ENCODE measurements around the gene HSF4.

The HSF4 gene

DNA sequence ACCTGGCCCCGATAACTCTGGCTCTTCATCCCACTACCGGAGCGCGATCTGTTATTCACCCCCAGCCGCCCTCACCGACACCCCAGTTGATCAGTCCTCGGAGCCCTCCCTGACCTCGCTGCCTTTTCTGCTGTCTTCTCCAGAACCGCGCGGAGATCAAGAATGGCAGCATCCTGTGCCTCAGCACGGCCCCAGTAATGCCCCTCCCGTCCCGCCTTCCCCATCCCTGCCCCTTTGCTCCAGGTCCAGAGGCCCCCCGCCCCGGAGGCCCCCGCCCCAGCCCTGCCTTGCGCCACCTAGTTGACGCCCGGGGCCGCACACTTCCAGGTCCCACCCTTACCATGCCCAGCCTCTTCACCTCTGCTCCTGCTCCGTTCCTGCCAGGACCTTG lies 35.3 kb downstream of the HSF4 start:
- no peak overlapping the region for H3K27ac ChIP-seq (replicated peaks)
- TF ChIP-seq GABPA (IDR thresholded peaks at IDR 0.05; ENCODE audit: low read depth) (no peak), SPI1 (IDR thresholded peaks at IDR 0.05; ENCODE audit: borderline replicate concordance, low read depth) (no peak), POLR2AphosphoS5 (IDR thresholded peaks at IDR 0.05; ENCODE audit: low read depth) (no peak)
- TF ChIP-seq, protein P1, sequence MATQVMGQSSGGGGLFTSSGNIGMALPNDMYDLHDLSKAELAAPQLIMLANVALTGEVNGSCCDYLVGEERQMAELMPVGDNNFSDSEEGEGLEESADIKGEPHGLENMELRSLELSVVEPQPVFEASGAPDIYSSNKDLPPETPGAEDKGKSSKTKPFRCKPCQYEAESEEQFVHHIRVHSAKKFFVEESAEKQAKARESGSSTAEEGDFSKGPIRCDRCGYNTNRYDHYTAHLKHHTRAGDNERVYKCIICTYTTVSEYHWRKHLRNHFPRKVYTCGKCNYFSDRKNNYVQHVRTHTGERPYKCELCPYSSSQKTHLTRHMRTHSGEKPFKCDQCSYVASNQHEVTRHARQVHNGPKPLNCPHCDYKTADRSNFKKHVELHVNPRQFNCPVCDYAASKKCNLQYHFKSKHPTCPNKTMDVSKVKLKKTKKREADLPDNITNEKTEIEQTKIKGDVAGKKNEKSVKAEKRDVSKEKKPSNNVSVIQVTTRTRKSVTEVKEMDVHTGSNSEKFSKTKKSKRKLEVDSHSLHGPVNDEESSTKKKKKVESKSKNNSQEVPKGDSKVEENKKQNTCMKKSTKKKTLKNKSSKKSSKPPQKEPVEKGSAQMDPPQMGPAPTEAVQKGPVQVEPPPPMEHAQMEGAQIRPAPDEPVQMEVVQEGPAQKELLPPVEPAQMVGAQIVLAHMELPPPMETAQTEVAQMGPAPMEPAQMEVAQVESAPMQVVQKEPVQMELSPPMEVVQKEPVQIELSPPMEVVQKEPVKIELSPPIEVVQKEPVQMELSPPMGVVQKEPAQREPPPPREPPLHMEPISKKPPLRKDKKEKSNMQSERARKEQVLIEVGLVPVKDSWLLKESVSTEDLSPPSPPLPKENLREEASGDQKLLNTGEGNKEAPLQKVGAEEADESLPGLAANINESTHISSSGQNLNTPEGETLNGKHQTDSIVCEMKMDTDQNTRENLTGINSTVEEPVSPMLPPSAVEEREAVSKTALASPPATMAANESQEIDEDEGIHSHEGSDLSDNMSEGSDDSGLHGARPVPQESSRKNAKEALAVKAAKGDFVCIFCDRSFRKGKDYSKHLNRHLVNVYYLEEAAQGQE (IDR thresholded peaks at IDR 0.05; ENCODE audit: insufficient replicate concordance, low read depth): no peak
- TF ChIP-seq, protein P2, sequence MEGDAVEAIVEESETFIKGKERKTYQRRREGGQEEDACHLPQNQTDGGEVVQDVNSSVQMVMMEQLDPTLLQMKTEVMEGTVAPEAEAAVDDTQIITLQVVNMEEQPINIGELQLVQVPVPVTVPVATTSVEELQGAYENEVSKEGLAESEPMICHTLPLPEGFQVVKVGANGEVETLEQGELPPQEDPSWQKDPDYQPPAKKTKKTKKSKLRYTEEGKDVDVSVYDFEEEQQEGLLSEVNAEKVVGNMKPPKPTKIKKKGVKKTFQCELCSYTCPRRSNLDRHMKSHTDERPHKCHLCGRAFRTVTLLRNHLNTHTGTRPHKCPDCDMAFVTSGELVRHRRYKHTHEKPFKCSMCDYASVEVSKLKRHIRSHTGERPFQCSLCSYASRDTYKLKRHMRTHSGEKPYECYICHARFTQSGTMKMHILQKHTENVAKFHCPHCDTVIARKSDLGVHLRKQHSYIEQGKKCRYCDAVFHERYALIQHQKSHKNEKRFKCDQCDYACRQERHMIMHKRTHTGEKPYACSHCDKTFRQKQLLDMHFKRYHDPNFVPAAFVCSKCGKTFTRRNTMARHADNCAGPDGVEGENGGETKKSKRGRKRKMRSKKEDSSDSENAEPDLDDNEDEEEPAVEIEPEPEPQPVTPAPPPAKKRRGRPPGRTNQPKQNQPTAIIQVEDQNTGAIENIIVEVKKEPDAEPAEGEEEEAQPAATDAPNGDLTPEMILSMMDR (IDR thresholded peaks at IDR 0.05; ENCODE audit: insufficient read depth, low read length): no peak
- no peak overlapping the region for H3K4me3 ChIP-seq (replicated peaks; ENCODE audit: insufficient read depth, low read length)
- no peaks in the 10 kb centered on the region for H3K27me3 ChIP-seq (ENCODE audit: insufficient read depth, poor library complexity, severe bottlenecking)
- no peak for DNase-seq (ENCODE audit: low read depth in 1 of 2, low spot score in 1 of 2)

GRCh38 chr16:67200491-67200890 lies 35.9 kb downstream of the HSF4 start:
- no peak overlapping the region for H3K4me3 ChIP-seq (replicated peaks; ENCODE audit: insufficient read depth, low read length)
- no peak for DNase-seq (ENCODE audit: low read depth in 1 of 2, low spot score in 1 of 2)
- TF ChIP-seq SPI1 (IDR thresholded peaks at IDR 0.05; ENCODE audit: borderline replicate concordance, low read depth) (no peak), POLR2AphosphoS5 (IDR thresholded peaks at IDR 0.05; ENCODE audit: low read depth) (no peak), GABPA (IDR thresholded peaks at IDR 0.05; ENCODE audit: low read depth) (no peak)
- TF ChIP-seq, protein P1 (IDR thresholded peaks at IDR 0.05; ENCODE audit: insufficient replicate concordance, low read depth): no peak
- TF ChIP-seq, protein P2 (IDR thresholded peaks at IDR 0.05; ENCODE audit: insufficient read depth, low read length): no peak
- no peak overlapping the region for H3K27ac ChIP-seq (replicated peaks)
- H3K27me3 ChIP-seq (ENCODE audit: insufficient read depth, poor library complexity, severe bottlenecking): no peaks in the 10 kb centered on the region

- no peak overlapping the region for H3K27ac ChIP-seq (replicated peaks)
- TF ChIP-seq, protein P1 (IDR thresholded peaks at IDR 0.05; ENCODE audit: insufficient replicate concordance, low read depth): no peak
- TF ChIP-seq SPI1 (IDR thresholded peaks at IDR 0.05; ENCODE audit: borderline replicate concordance, low read depth): no peak
- no peaks in the 10 kb centered on the region for H3K27me3 ChIP-seq (ENCODE audit: insufficient read depth, poor library complexity, severe bottlenecking)
- H3K4me3 ChIP-seq (replicated peaks; ENCODE audit: insufficient read depth, low read length): no peak overlapping the region
- no peak for DNase-seq (ENCODE audit: low read depth in 1 of 2, low spot score in 1 of 2)
These were observed 37.1 kb downstream of the HSF4 start for GRCh38 chr16:67201411-67202345.
